ENCODE data around the gene MYO5A.
"Not testable (repeated sequence)": the region's sequence is repeated elsewhere in the genome, so short reads cannot be mapped to it uniquely, and the experiment has no call there.

Gene MYO5A

DNA sequence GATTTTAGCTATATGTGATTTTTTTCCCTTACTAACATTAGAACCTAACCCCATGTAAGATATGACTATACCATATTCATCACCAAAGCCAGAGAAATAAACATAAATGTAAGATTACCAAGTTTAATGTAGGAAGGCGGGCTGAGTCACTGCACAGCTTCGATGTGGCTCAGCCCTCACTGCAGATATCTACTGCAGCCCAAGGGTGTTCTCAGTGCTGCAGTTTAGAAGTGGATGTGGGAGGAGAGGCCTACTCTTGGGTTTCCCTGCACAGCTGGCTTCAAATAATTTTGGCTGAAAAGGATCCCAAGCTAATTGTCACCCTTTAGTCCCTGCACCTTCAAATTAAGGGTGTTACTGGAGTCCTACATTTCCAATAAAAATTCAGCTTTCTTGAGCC, 30.9 kb upstream of the MYO5A start:
- no peak overlapping the region for H3K27ac ChIP-seq (ENCODE audit: low read depth, low read length)
- H3K4me3 ChIP-seq (ENCODE audit: low read depth in 1 of 2, low read length in 2 of 2), result no peak overlapping the region
- peaks cover 45% of the 10 kb centered on the region for H3K4me1 ChIP-seq (ENCODE audit: insufficient read depth, low read length)

DNA sequence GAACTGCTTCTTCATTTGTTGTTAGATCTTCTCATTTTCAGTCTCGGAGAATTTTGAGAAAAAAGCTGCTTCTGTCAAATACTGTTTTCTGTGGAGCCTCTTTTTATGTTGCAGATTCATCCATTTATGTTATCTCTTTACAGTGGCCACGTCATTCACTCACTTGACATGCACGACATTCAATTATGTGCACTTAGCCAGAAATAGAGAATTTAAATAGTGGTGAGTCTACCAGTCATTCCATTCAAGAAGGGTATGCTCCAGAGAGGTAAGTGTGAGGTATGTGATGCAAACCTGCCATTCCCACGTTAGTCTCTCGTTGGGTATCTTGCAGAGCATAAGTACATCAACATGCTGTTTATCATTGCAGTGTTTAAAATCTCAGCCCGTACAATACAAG, 30.3 kb upstream of the MYO5A start:
- no peak overlapping the region for H3K27ac ChIP-seq (ENCODE audit: low read depth, low read length)
- H3K4me1 ChIP-seq (ENCODE audit: insufficient read depth, low read length), result peaks cover 39% of the 10 kb centered on the region
- no peak overlapping the region for H3K4me3 ChIP-seq (ENCODE audit: low read depth in 1 of 2, low read length in 2 of 2)
- H3K36me3 ChIP-seq (ENCODE audit: insufficient read depth, low read length), result peaks cover 11% of the 10 kb centered on the region
- H3K9me3 ChIP-seq (ENCODE audit: low read length), result no peaks in the 10 kb centered on the region
- H3K27me3 ChIP-seq (ENCODE audit: control insufficient read depth in 1 of 2, insufficient read depth in 2 of 2, low read length in 2 of 2), result no peaks in the 10 kb centered on the region
- H3K9ac ChIP-seq (ENCODE audit: low read length), result no peak overlapping the region

More for the DNA sequence above, 30.9 kb upstream of the MYO5A start:
- H3K9ac ChIP-seq (ENCODE audit: low read length), result no peak overlapping the region
- H3K9me3 ChIP-seq (ENCODE audit: low read length), result no peaks in the 10 kb centered on the region
- no peaks in the 10 kb centered on the region for H3K27me3 ChIP-seq (ENCODE audit: control insufficient read depth in 1 of 2, insufficient read depth in 2 of 2, low read length in 2 of 2)
- peaks cover 11% of the 10 kb centered on the region for H3K36me3 ChIP-seq (ENCODE audit: insufficient read depth, low read length)

DNA sequence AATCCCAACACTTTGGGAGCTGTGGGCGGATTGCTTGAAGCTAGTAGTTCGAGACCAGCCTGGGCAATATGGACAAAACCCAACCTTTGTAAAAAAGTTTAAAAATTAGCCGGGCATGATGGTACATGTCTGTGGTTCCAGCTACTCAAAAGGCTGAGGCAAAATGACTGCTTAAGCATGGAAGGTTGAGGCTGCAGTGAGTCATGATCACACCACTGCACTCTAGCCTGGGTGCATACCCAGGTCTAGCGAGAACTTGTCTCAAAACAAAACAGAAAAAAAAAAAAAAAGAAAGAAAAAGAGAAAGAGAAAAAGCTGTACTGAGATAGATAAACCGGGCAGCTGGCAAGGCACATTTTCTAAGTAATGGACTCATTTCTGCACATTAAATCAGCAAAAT, 29.5 kb upstream of the MYO5A start:
- peaks cover 33% of the 10 kb centered on the region for H3K4me1 ChIP-seq (ENCODE audit: insufficient read depth, low read length)
- H3K4me3 ChIP-seq (ENCODE audit: low read depth in 1 of 2, low read length in 2 of 2), result no peak overlapping the region
- H3K9me3 ChIP-seq (ENCODE audit: low read length), result no peaks in the 10 kb centered on the region
- H3K27me3 ChIP-seq (ENCODE audit: control insufficient read depth in 1 of 2, insufficient read depth in 2 of 2, low read length in 2 of 2), result no peaks in the 10 kb centered on the region
- H3K36me3 ChIP-seq (ENCODE audit: insufficient read depth, low read length), result peaks cover 11% of the 10 kb centered on the region
- no peak overlapping the region for H3K27ac ChIP-seq (ENCODE audit: low read depth, low read length)
- H3K9ac ChIP-seq (ENCODE audit: low read length), result no peak overlapping the region

DNA sequence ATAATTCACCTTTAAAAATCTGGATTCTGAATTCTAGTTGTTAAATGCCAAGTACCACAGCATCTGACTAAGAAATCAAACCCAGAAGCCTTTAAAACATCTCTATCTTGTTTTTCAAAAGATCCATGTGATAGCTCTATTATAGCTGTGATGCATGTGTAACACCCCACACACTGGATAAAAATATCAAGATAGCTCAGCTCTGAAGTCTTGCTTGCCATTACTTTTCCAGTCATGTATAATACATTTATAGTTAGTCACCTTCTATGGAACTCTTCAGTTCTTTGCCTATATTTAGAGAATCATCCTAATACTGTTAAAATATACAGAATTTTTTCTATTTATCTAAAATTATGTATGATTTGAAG, 28.6 kb upstream of the MYO5A start:
- no peak overlapping the region for H3K9ac ChIP-seq (ENCODE audit: low read length)

DNA sequence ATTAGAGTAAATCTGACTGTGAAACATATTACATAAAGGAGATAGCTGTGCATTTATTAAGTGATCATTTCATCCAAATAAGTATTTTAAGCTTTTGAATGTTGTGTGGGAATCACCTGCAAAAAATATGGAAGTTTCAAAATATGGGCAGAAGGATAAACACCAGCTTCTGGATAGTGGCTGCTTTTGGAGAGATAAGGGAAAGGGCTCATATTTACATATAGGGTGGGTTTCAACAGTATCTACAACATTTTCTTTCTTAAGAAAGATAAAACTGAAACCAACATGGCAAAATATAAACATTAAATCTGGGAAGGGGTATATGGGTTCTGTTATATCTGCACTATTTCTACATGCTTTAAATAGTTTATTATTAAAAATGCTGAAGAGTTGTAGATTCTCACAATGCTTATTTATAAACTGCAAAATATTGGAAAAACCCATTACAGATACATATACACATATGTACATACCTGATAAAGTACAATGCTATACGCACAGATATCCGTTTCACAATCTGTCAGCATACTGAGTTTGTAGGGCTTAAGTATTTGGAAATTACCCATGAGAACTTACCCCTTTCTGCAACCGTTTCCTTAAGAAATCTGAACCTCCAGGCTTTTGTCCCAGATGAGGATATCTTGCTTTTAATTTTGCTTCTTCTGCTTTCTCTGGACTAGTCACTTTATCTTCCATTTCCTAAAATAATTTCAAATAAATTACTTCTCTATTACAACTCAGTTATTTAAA, 28.0 kb upstream of the MYO5A start:
- H3K4me3 ChIP-seq (ENCODE audit: low read depth in 1 of 2, low read length in 2 of 2), result no peak overlapping the region
- no peaks in the 10 kb centered on the region for H3K9me3 ChIP-seq (ENCODE audit: low read length)
- no peak overlapping the region for H3K27ac ChIP-seq (ENCODE audit: low read depth, low read length)
- peaks cover 33% of the 10 kb centered on the region for H3K4me1 ChIP-seq (ENCODE audit: insufficient read depth, low read length)
- peaks cover 11% of the 10 kb centered on the region for H3K36me3 ChIP-seq (ENCODE audit: insufficient read depth, low read length)
- H3K27me3 ChIP-seq (ENCODE audit: control insufficient read depth in 1 of 2, insufficient read depth in 2 of 2, low read length in 2 of 2), result no peaks in the 10 kb centered on the region
- no peak overlapping the region for H3K9ac ChIP-seq (ENCODE audit: low read length)

More for the DNA sequence above, 28.6 kb upstream of the MYO5A start:
- Histone ChIP-seq H3K4me1 (ENCODE audit: insufficient read depth, low read length) (peaks cover 33% of the 10 kb centered on the region), H3K27ac (ENCODE audit: low read depth, low read length) (no peak overlapping the region), H3K27me3 (ENCODE audit: control insufficient read depth in 1 of 2, insufficient read depth in 2 of 2, low read length in 2 of 2) (no peaks in the 10 kb centered on the region), H3K36me3 (ENCODE audit: insufficient read depth, low read length) (peaks cover 11% of the 10 kb centered on the region), H3K4me3 (ENCODE audit: low read depth in 1 of 2, low read length in 2 of 2) (no peak overlapping the region), H3K9me3 (ENCODE audit: low read length) (no peaks in the 10 kb centered on the region)

DNA sequence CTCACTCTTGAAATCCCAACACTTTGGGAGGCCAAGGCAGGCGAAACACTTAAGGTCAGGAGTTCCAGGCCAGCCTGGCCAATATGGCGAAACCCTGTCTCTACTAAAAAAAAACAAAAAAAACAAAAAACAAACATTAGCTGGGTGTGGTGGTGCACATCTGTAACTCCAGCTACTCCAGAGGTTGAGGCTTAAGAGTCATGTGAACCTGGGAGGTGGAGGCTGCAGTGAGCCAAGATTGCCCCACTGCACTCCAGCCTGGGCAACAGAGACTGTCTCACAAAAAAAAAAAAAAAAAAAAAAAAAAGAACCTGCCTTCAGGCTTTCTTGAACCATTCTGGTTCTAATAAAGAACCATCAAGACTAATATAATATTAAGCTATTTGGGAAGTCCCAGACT, 23.6 kb upstream of the MYO5A start:
- H3K4me1 ChIP-seq (ENCODE audit: insufficient read depth, low read length), result peaks cover 5% of the 10 kb centered on the region
- H3K27ac ChIP-seq (ENCODE audit: low read depth, low read length), result no peak overlapping the region
- H3K9me3 ChIP-seq (ENCODE audit: low read length), result no peaks in the 10 kb centered on the region
- H3K36me3 ChIP-seq (ENCODE audit: insufficient read depth, low read length), result peaks cover 19% of the 10 kb centered on the region
- H3K27me3 ChIP-seq (ENCODE audit: control insufficient read depth in 1 of 2, insufficient read depth in 2 of 2, low read length in 2 of 2), result no peaks in the 10 kb centered on the region
- no peak overlapping the region for H3K4me3 ChIP-seq (ENCODE audit: low read depth in 1 of 2, low read length in 2 of 2)
- no peak overlapping the region for H3K9ac ChIP-seq (ENCODE audit: low read length)

DNA sequence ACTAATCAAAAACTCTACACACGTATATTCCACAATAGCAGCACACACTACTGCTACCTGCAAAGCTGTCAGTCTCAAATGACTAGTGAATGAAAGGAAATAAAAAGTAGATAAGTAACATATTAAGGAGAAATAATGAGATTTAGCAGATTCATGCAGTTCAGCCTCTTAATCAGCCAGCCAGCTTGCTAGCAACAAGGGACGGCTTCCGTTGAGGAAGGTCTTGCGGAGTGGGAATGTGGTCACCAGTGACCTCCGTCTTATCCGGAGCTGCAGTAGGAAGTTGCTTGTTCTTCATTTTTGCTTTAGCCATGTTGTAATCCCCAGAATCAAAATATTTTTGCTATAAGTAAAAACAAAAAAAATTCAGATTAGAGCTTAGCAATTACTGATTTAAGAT, 23.1 kb upstream of the MYO5A start:
- H3K9ac ChIP-seq (ENCODE audit: low read length), result no peak overlapping the region
- peaks cover 17% of the 10 kb centered on the region for H3K36me3 ChIP-seq (ENCODE audit: insufficient read depth, low read length)
- no peaks in the 10 kb centered on the region for H3K27me3 ChIP-seq (ENCODE audit: control insufficient read depth in 1 of 2, insufficient read depth in 2 of 2, low read length in 2 of 2)
- H3K27ac ChIP-seq (ENCODE audit: low read depth, low read length), result no peak overlapping the region
- peaks cover under 1% of the 10 kb centered on the region for H3K4me1 ChIP-seq (ENCODE audit: insufficient read depth, low read length)
- H3K9me3 ChIP-seq (ENCODE audit: low read length), result no peaks in the 10 kb centered on the region
- H3K4me3 ChIP-seq (ENCODE audit: low read depth in 1 of 2, low read length in 2 of 2), result no peak overlapping the region

DNA sequence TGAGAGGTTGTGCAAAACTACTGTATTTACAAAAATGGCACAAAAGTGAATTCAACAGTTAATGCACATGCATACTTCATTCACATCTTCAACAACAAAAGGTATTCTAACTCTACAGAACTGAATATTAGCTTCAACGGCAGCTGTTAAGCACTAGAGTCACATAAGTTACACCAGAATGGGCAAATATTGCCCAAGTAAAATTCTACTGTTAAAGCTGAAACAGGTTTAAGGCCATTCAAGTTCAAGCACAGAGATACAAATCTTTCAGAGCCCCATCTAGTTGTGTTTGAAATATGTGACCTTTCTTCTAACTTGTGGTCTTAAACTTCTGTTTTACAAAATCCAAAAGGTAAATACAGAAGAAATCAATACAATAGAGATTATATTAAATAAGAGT, 22.5 kb upstream of the MYO5A start:
- H3K9ac ChIP-seq (ENCODE audit: low read length); H3K27me3 ChIP-seq (ENCODE audit: control insufficient read depth in 1 of 2, insufficient read depth in 2 of 2, low read length in 2 of 2); H3K4me3 ChIP-seq (ENCODE audit: low read depth in 1 of 2, low read length in 2 of 2); H3K27ac ChIP-seq (ENCODE audit: low read depth, low read length); H3K9me3 ChIP-seq (ENCODE audit: low read length); H3K4me1 ChIP-seq (ENCODE audit: insufficient read depth, low read length): not testable (repeated sequence)
- H3K36me3 ChIP-seq (ENCODE audit: insufficient read depth, low read length), result peaks cover 17% of the 10 kb centered on the region

DNA sequence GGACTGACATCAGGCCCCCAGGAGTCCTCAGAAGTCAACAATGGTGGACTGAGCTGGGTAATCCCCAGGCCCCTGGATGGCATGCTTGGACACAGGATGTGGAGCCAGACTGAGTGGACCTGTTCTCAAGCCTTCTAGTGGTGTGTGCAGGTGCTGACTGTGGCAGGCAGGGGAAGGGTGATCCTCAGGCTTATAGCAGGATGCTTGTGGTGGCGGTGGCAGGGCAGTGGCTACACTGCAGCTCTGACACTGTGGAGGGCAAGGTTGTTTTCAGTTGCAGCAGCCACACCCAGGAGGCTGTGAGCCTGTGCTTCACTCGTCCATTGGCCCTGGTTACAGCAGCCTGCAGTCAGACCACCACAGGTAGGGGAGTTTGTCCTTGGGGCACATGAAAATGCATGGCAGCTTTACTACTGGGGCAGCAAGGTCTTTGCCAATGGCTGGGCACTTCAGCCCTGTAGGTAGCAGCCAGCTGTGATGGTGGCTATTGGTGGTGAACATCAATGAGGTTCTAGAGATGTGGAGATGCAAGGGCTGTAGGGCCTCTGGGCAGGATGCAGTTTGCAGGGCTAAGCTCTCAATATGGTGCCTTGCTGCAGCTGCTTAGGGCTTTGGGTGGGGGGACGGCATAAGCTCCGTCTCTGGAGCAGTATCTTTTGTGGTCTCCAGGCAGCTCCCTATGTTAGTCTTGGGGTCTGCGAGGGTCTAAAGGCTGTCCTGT, 17.5 kb upstream of the MYO5A start:
- Histone ChIP-seq H3K4me3 (ENCODE audit: low read depth in 1 of 2, low read length in 2 of 2) (no peak overlapping the region), H3K36me3 (ENCODE audit: insufficient read depth, low read length) (peaks cover 17% of the 10 kb centered on the region), H3K4me1 (ENCODE audit: insufficient read depth, low read length) (no peaks in the 10 kb centered on the region), H3K27me3 (ENCODE audit: control insufficient read depth in 1 of 2, insufficient read depth in 2 of 2, low read length in 2 of 2) (no peaks in the 10 kb centered on the region), H3K9me3 (ENCODE audit: low read length) (no peaks in the 10 kb centered on the region), H3K27ac (ENCODE audit: low read depth, low read length) (no peak overlapping the region), H3K9ac (ENCODE audit: low read length) (no peak overlapping the region)

DNA sequence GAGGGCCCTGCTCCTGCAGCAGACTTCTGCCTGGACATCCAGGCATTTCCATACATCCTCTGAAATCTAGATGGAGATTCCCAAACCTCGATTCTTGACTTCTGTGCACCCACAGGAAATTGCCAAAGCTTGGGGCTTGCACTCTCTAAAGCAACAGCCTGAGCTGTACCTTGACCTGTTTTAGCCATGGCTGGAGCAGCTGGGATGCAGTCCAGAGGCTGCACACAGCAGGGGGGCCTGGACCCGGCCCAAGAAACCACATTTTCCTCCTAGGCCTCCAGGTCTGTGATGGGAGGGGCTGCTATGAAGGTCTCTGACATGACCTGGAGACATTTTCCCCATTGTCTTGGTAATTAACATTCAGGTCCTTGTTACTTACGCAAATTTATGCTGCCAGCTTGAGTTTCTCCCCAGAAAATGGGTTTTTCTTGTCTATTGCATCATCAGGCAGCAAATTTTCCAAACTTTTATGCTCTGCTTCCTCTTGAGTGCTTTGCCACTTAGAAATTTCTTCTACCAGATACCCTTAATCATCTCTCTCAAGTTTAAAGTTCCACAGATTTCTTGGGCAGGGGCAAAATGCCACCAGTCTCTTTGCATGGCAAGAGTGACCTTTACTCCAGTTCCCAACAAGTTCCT, 11.8 kb upstream of the MYO5A start:
- Histone ChIP-seq H3K4me3 (ENCODE audit: low read depth in 1 of 2, low read length in 2 of 2) (no peak overlapping the region), H3K4me1 (ENCODE audit: insufficient read depth, low read length) (no peaks in the 10 kb centered on the region), H3K27me3 (ENCODE audit: control insufficient read depth in 1 of 2, insufficient read depth in 2 of 2, low read length in 2 of 2) (no peaks in the 10 kb centered on the region), H3K9me3 (ENCODE audit: low read length) (no peaks in the 10 kb centered on the region), H3K27ac (ENCODE audit: low read depth, low read length) (no peak overlapping the region), H3K36me3 (ENCODE audit: insufficient read depth, low read length) (no peaks in the 10 kb centered on the region), H3K9ac (ENCODE audit: low read length) (no peak overlapping the region)

DNA sequence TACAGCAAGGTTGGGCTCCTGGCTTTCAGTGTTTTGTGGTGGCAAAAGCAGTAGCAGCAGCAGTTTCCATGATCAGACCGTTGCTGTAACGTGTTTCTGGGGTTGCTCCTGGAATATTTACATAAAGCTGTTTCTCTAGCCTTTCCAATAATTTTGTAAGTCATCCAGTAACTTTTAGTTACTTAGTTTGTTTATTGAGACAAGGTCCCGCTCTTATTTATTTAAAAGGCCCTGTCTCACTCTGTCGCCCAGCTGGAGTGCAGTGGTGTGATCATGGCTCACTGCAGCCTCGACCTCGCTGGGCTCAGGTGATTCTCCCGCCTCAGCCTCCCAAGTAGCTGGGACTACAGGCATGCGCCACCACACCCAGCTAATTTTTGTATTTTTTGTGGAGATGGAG, 8.8 kb upstream of the MYO5A start:
- H3K9me3 ChIP-seq (ENCODE audit: low read length), result no peaks in the 10 kb centered on the region
- no peaks in the 10 kb centered on the region for H3K36me3 ChIP-seq (ENCODE audit: insufficient read depth, low read length)
- H3K27ac ChIP-seq (ENCODE audit: low read depth, low read length), result no peak overlapping the region
- H3K4me3 ChIP-seq (ENCODE audit: low read depth in 1 of 2, low read length in 2 of 2), result no peak overlapping the region
- H3K27me3 ChIP-seq (ENCODE audit: control insufficient read depth in 1 of 2, insufficient read depth in 2 of 2, low read length in 2 of 2), result no peaks in the 10 kb centered on the region
- no peaks in the 10 kb centered on the region for H3K4me1 ChIP-seq (ENCODE audit: insufficient read depth, low read length)
- H3K9ac ChIP-seq (ENCODE audit: low read length), result no peak overlapping the region

Data from muscle layer of colon (tissue), 2 donors.